OCI-LY7 (cell line): ENCODE measurements around the gene CEP112. TPM values are rescaled to one million over a fixed set of nuclear protein-coding genes. Genes with fewer than 3 reads are reported as not detected.

Experiments used
- BruUV-seq: library from RNA; stranded (reverse); fragments of 400-500 nt; replicated peaks from 2 replicates; lab custom pipeline; 2021; lab: Mats Ljungman, UMichigan
- CTCF ChIA-PET: fragments of 300-600 bp; sonication (Branson Sonifier 250); formaldehyde crosslinking; loops from one replicate; lab custom pipeline; 2022; ENCODE audit warnings: antibody characterized with exemption; ENCODE audit not compliant: unreplicated experiment; lab: Charles Lee
- POLR2A ChIA-PET: fragments of 300-600 bp; sonication (Branson Sonifier 250); formaldehyde crosslinking; loops from one replicate; lab custom pipeline; 2022; ENCODE audit warnings: antibody characterized with exemption; lab: Charles Lee
- DNase-seq: peaks from one replicate; pipeline ENCODE4 v3.0.0-alpha.2; 2015; ENCODE audit warnings: low spot score
- H2AFZ ChIP-seq: fragments of 200-600 bp; sonication (generic), shearing (Covaris generic); 2 replicates; pipeline ENCODE4 v1.6.1; 2014; ENCODE audit warnings: mild to moderate bottlenecking, antibody characterized with exemption, low read length, moderate library complexity
- H3K27ac ChIP-seq: fragments of 200-600 bp; sonication (generic); 2 replicates; pipeline ENCODE4 v1.5.1; 2014; ENCODE audit warnings: mixed run types, low read depth, mild to moderate bottlenecking, moderate library complexity, low read length, inconsistent platforms; ENCODE audit not compliant: poor library complexity, severe bottlenecking
- H3K36me3 ChIP-seq: fragments of 200-600 bp; sonication (generic); 2 replicates; pipeline ENCODE4 v1.6.1; 2014; ENCODE audit warnings: mild to moderate bottlenecking, antibody characterized with exemption, low read length, moderate library complexity, mixed read lengths; ENCODE audit not compliant: insufficient read depth
- H3K4me1 ChIP-seq: fragments of 200-600 bp; sonication (generic); 2 replicates; pipeline ENCODE4 v1.5.1; 2014; ENCODE audit warnings: mild to moderate bottlenecking, low read length; ENCODE audit not compliant: insufficient read depth, poor library complexity, severe bottlenecking
- H3K4me2 ChIP-seq: fragments of 200-600 bp; sonication (generic); 2 replicates; pipeline ENCODE4 v1.6.1; 2014; ENCODE audit warnings: mild to moderate bottlenecking, low read length
- H3K4me3 ChIP-seq: fragments of 200-600 bp; sonication (generic); 2 replicates; pipeline ENCODE4 v1.5.1; 2014; ENCODE audit warnings: mild to moderate bottlenecking, low read depth, low read length; ENCODE audit not compliant: poor library complexity, severe bottlenecking
- H3K79me2 ChIP-seq: fragments of 200-600 bp; sonication (generic); 2 replicates; pipeline ENCODE4 v1.6.1; 2016; ENCODE audit warnings: low read depth, mild to moderate bottlenecking, low read length, moderate library complexity, mixed read lengths; ENCODE audit not compliant: insufficient read depth
- H3K9me2 ChIP-seq: fragments of 200-600 bp; sonication (generic); 2 replicates; pipeline ENCODE4 v1.6.1; 2016; ENCODE audit warnings: mild to moderate bottlenecking, low read length, mixed read lengths; ENCODE audit not compliant: insufficient read depth
- H3K9me3 ChIP-seq: fragments of 200-600 bp; sonication (generic); 2 replicates; pipeline ENCODE4 v1.6.1; 2014; ENCODE audit warnings: mild to moderate bottlenecking, mixed run types, low read length, mixed read lengths
- H4K20me1 ChIP-seq: fragments of 200-600 bp; sonication (generic); 2 replicates; pipeline ENCODE4 v1.6.1; 2014; ENCODE audit warnings: mild to moderate bottlenecking, antibody characterized with exemption, low read length, moderate library complexity, mixed read lengths; ENCODE audit not compliant: insufficient read depth
- CTCF ChIP-seq: fragments of 200-600 bp; sonication (generic); conservative IDR thresholded peaks from 2 replicates; pipeline ENCODE4 v1.5.1; 2014; ENCODE audit warnings: mild to moderate bottlenecking, antibody characterized with exemption, low read length, moderate library complexity, mixed read lengths
- EZH2phosphoT487 ChIP-seq: fragments of 200-600 bp; sonication (generic); IDR thresholded peaks from 2 replicates; pipeline ENCODE4 v1.6.1; 2018; ENCODE audit warnings: low read depth, borderline replicate concordance, mild to moderate bottlenecking, mixed run types, antibody characterized with exemption, low read length, moderate library complexity, mixed read lengths
- intact Hi-C: fragments of 100-400 bp; cut with micrococcal nuclease; formaldehyde crosslinking; loops from one replicate; pipeline ENCODE4 v1.10.0; 2022; ENCODE audit not compliant: unreplicated experiment
- total RNA-seq, 2 experiments: library from RNA; depleted of rRNA in 1 of 2; stranded (reverse); fragments of >200 nt in 1 of 2; shearing (Covaris generic) in 1 of 2; gene quantifications; 2 replicates each; pipeline ENCODE4 v1.2.3, GENCODE V29; 2014 to 2022

Gene CEP112
- total RNA-seq, 2 experiments from 2014 or later, result 2.7 to 6.9 TPM

GRCh38 chr17:65959630-65960029, 232.3 kb downstream of the CEP112 start:
- H3K27ac ChIP-seq, result no peak overlapping the region
- no peak for TF ChIP-seq EZH2phosphoT487
- TF ChIP-seq CTCF, result no peak
- H3K4me2 ChIP-seq, result no peak overlapping the region
- H3K36me3 ChIP-seq, result no peaks in the 10 kb centered on the region
- ChIA-PET POLR2A (interaction anchor here (0.7 kb wide), 1 partner anchor 69 kb away, joined by 3 read pairs; no protein-coding TSS in a partner anchor), CTCF (no interaction called here)
- no peaks in the 10 kb centered on the region for H3K4me1 ChIP-seq
- 0 out of 2 replicates have a peak, but pooled peaks cover 15% of the 10 kb centered on the region for H3K9me3 ChIP-seq
- intact Hi-C loops, result no loop called here
- no peak overlapping the region for H3K4me3 ChIP-seq
- H2AFZ ChIP-seq, result no peak overlapping the region
- H3K79me2 ChIP-seq, result no peaks in the 10 kb centered on the region
- H4K20me1 ChIP-seq, result no peaks in the 10 kb centered on the region
- no TSS peak for BruUV-seq
- H3K9me2 ChIP-seq, result no peaks in the 10 kb centered on the region
- no peak for DNase-seq

- BruUV-seq, result no TSS peak
- H2AFZ ChIP-seq, result no peak overlapping the region
- H3K4me1 ChIP-seq, result no peaks in the 10 kb centered on the region
- intact Hi-C loops, result no loop called here
- TF ChIP-seq CTCF (no peak), EZH2phosphoT487 (no peak)
- ChIA-PET POLR2A (no interaction called here), CTCF (no interaction called here)
- no peaks in the 10 kb centered on the region for H4K20me1 ChIP-seq
- no peak for DNase-seq
- no peak overlapping the region for H3K27ac ChIP-seq
- H3K9me2 ChIP-seq, result no peaks in the 10 kb centered on the region
- no peak overlapping the region for H3K4me3 ChIP-seq
- H3K4me2 ChIP-seq, result no peak overlapping the region
- H3K36me3 ChIP-seq, result no peaks in the 10 kb centered on the region
- 0 out of 2 replicates have a peak, but pooled peaks cover 15% of the 10 kb centered on the region for H3K9me3 ChIP-seq
- H3K79me2 ChIP-seq, result no peaks in the 10 kb centered on the region
Measured at GRCh38 chr17:65956814-65957213, 235.1 kb downstream of the CEP112 start.

GRCh38 chr17:65954148-65954449, 237.8 kb downstream of the CEP112 start:
- H2AFZ ChIP-seq, result no peak overlapping the region
- H3K9me3 ChIP-seq, result 0 out of 2 replicates have a peak, but pooled peaks cover 15% of the 10 kb centered on the region
- no peak overlapping the region for H3K4me2 ChIP-seq
- H3K79me2 ChIP-seq, result no peaks in the 10 kb centered on the region
- no peak for DNase-seq
- no peak overlapping the region for H3K27ac ChIP-seq
- no peaks in the 10 kb centered on the region for H4K20me1 ChIP-seq
- BruUV-seq, result no TSS peak
- CTCF ChIA-PET, result no interaction called here
- H3K9me2 ChIP-seq, result no peaks in the 10 kb centered on the region
- no peak for TF ChIP-seq EZH2phosphoT487
- no peak for TF ChIP-seq CTCF
- no peaks in the 10 kb centered on the region for H3K36me3 ChIP-seq
- POLR2A ChIA-PET, result no interaction called here
- no peaks in the 10 kb centered on the region for H3K4me1 ChIP-seq
- no peak overlapping the region for H3K4me3 ChIP-seq
- intact Hi-C loops, result no loop called here
